BLaER1 treated with 17β-estradiol and CSF1 and Interleukin-3, amounts not matched to agents 10 nM and 100 nM (cell line): ENCODE results near the gene KCNJ6.

Source experiments
- H3K27ac ChIP-seq, 11 experiments: shearing (Covaris generic); formaldehyde crosslinking; 2 replicates each; pipeline ENCODE4 v1.8.1; 2022
- H3K27me3 ChIP-seq, 11 experiments: shearing (Covaris generic); formaldehyde crosslinking; 2 replicates each; pipeline ENCODE4 v1.8.1; 2022
- H3K36me3 ChIP-seq, 11 experiments: shearing (Covaris generic); formaldehyde crosslinking; 2 replicates each; pipeline ENCODE4 v1.8.1; 2022
- H3K4me1 ChIP-seq, 10 experiments: shearing (Covaris generic); formaldehyde crosslinking; 2 replicates each; pipeline ENCODE4 v1.8.1; 2022
- H3K4me2 ChIP-seq, 11 experiments: shearing (Covaris generic); formaldehyde crosslinking; 2 replicates each; pipeline ENCODE4 v1.8.1; 2022
- H3K4me3 ChIP-seq, 10 experiments: shearing (Covaris generic); formaldehyde crosslinking; 2 replicates each; pipeline ENCODE4 v1.8.1; 2022
- H3K9ac ChIP-seq, 11 experiments: shearing (Covaris generic); formaldehyde crosslinking; 2 replicates each; pipeline ENCODE4 v1.8.1; 2022
- H3K9me3 ChIP-seq, 11 experiments: shearing (Covaris generic); formaldehyde crosslinking; replicated peaks in 1 of 11; 2 replicates each; pipeline ENCODE4 v1.8.1; 2022
- H4K20me1 ChIP-seq, 11 experiments: shearing (Covaris generic); formaldehyde crosslinking; 2 replicates each; pipeline ENCODE4 v1.8.1; 2022
- Cebpa-rat ChIP-seq, 11 experiments: shearing (Covaris generic); IDR thresholded peaks; 2 replicates each; pipeline ENCODE4 v1.8.1; 2022

Gene KCNJ6

GRCh38 chr21:37753122-37753599 lies 163.1 kb downstream of the KCNJ6 start:
- Histone ChIP-seq H4K20me1 (no peaks in the 10 kb centered on the region), H3K36me3 (no peaks in the 10 kb centered on the region), H3K9ac (no peak overlapping the region), H3K27ac (no peak overlapping the region), H3K4me2 (no peak overlapping the region), H3K27me3 (no peaks in the 10 kb centered on the region), H3K9me3 (peaks cover 0 to 16% (median 0%) of the 10 kb centered on the region in 11 experiments; a peak in 3 of 22 replicates), H3K4me3 (no peak overlapping the region), H3K4me1 (peaks cover 0 to 35% (median 21%) of the 10 kb centered on the region in 10 experiments; a peak in 14 of 20 replicates)
- no peak for TF ChIP-seq Cebpa-rat (IDR thresholded peaks at IDR 0.05)

GRCh38 chr21:37751268-37751975 lies 164.8 kb downstream of the KCNJ6 start:
- Histone ChIP-seq H3K36me3 (no peaks in the 10 kb centered on the region), H3K4me2 (no peak overlapping the region), H3K9ac (no peak overlapping the region), H4K20me1 (no peaks in the 10 kb centered on the region), H3K27ac (no peak overlapping the region), H3K4me3 (no peak overlapping the region), H3K9me3 (peaks cover 0 to 24% (median 0%) of the 10 kb centered on the region in 11 experiments; a peak in 4 of 22 replicates), H3K27me3 (no peaks in the 10 kb centered on the region), H3K4me1 (peaks cover 0 to 52% (median 38%) of the 10 kb centered on the region in 10 experiments; a peak in 15 of 20 replicates)
- no peak for TF ChIP-seq Cebpa-rat (IDR thresholded peaks at IDR 0.05)

GRCh38 chr21:37749132-37749531 lies 167.1 kb downstream of the KCNJ6 start:
- Histone ChIP-seq H3K27me3 (no peaks in the 10 kb centered on the region), H3K9me3 (peaks cover 0 to 24% (median 0%) of the 10 kb centered on the region in 11 experiments; a peak in 4 of 22 replicates), H3K4me2 (peak overlapping the region in 8 of 11 experiments; percentile 16 to 77 (median 67); a peak in 15 of 22 replicates)

GRCh38 chr21:37748351-37748750 lies 167.9 kb downstream of the KCNJ6 start:
- peaks cover 0 to 24% (median 0%) of the 10 kb centered on the region in 11 experiments; a peak in 4 of 22 replicates for H3K9me3 ChIP-seq

More at GRCh38 chr21:37749132-37749531, 167.1 kb downstream of the KCNJ6 start:
- H3K27ac ChIP-seq = no peak overlapping the region
- no peaks in the 10 kb centered on the region for H3K36me3 ChIP-seq
- H3K4me1 ChIP-seq = peaks cover 0 to 61% (median 45%) of the 10 kb centered on the region in 10 experiments; a peak in 15 of 20 replicates
- no peaks in the 10 kb centered on the region for H4K20me1 ChIP-seq
- TF ChIP-seq Cebpa-rat (IDR thresholded peaks at IDR 0.05) = no peak
- H3K9ac ChIP-seq = no peak overlapping the region
- no peak overlapping the region for H3K4me3 ChIP-seq

GRCh38 chr21:37746849-37747248 lies 169.4 kb downstream of the KCNJ6 start:
- H3K4me1 ChIP-seq = peaks cover 0 to 80% (median 62%) of the 10 kb centered on the region in 10 experiments; a peak in 16 of 20 replicates
- peak overlapping the region in 1 of 11 experiments; percentile 5; a peak in 1 of 22 replicates for H3K9ac ChIP-seq
- H3K4me2 ChIP-seq = peak overlapping the region in 9 of 11 experiments; percentile 28 to 77 (median 64); a peak in 17 of 22 replicates

More at GRCh38 chr21:37748351-37748750, 167.9 kb downstream of the KCNJ6 start:
- Histone ChIP-seq H3K4me3 (no peak overlapping the region), H3K27me3 (no peaks in the 10 kb centered on the region), H3K4me1 (peaks cover 0 to 65% (median 47%) of the 10 kb centered on the region in 10 experiments; a peak in 15 of 20 replicates), H3K4me2 (peak overlapping the region in 8 of 11 experiments; percentile 42 to 77 (median 67); a peak in 15 of 22 replicates), H3K27ac (no peak overlapping the region), H4K20me1 (no peaks in the 10 kb centered on the region), H3K9ac (no peak overlapping the region), H3K36me3 (no peaks in the 10 kb centered on the region)
- no peak for TF ChIP-seq Cebpa-rat (IDR thresholded peaks at IDR 0.05)

GRCh38 chr21:37744551-37744950 lies 171.7 kb downstream of the KCNJ6 start:
- H3K36me3 ChIP-seq = no peaks in the 10 kb centered on the region
- peaks cover 0 to 95% (median 79%) of the 10 kb centered on the region in 10 experiments; a peak in 17 of 20 replicates for H3K4me1 ChIP-seq
- H3K27me3 ChIP-seq = no peaks in the 10 kb centered on the region
- peaks cover 0 to 10% (median 0%) of the 10 kb centered on the region in 11 experiments; a peak in 3 of 22 replicates for H3K9me3 ChIP-seq
- H3K4me3 ChIP-seq = no peak overlapping the region
- no peak for TF ChIP-seq Cebpa-rat (IDR thresholded peaks at IDR 0.05)
- H3K9ac ChIP-seq = no peak overlapping the region
- no peak overlapping the region for H3K27ac ChIP-seq
- no peaks in the 10 kb centered on the region for H4K20me1 ChIP-seq
- peak overlapping the region in 4 of 11 experiments; percentile 1 to 30 (median 14); a peak in 2 of 22 replicates for H3K4me2 ChIP-seq

More at GRCh38 chr21:37746849-37747248, 169.4 kb downstream of the KCNJ6 start:
- no peak for TF ChIP-seq Cebpa-rat (IDR thresholded peaks at IDR 0.05)
- H3K4me3 ChIP-seq = no peak overlapping the region
- H3K27ac ChIP-seq = peak overlapping the region in 6 of 11 experiments; percentile 9 to 52 (median 26); a peak in 7 of 22 replicates
- peaks cover 0 to 21% (median 0%) of the 10 kb centered on the region in 11 experiments; a peak in 4 of 22 replicates for H3K9me3 ChIP-seq
- H4K20me1 ChIP-seq = no peaks in the 10 kb centered on the region
- H3K27me3 ChIP-seq = no peaks in the 10 kb centered on the region
- H3K36me3 ChIP-seq = no peaks in the 10 kb centered on the region

GRCh38 chr21:37742532-37742931 lies 173.7 kb downstream of the KCNJ6 start:
- Histone ChIP-seq H3K27ac (peak overlapping the region in 6 of 11 experiments; percentile 9 to 67 (median 42); a peak in 10 of 22 replicates), H3K27me3 (no peaks in the 10 kb centered on the region), H3K4me2 (peak overlapping the region in 9 of 11 experiments; percentile 49 to 97 (median 87); a peak in 18 of 22 replicates), H3K4me3 (no peak overlapping the region; a peak in 2 of 20 replicates), H3K9me3 (peaks cover 0 to 3% (median 0%) of the 10 kb centered on the region in 11 experiments; a peak in 2 of 22 replicates), H3K9ac (peak overlapping the region in 2 of 11 experiments; percentile 2 to 20; a peak in 2 of 22 replicates), H3K4me1 (peaks cover 18 to 95% (median 79%) of the 10 kb centered on the region in 10 experiments), H4K20me1 (no peaks in the 10 kb centered on the region), H3K36me3 (no peaks in the 10 kb centered on the region)
- TF ChIP-seq Cebpa-rat (IDR thresholded peaks at IDR 0.05) = no peak

- H3K27me3 ChIP-seq = no peaks in the 10 kb centered on the region
- peak overlapping the region in 1 of 10 experiments; percentile 34; a peak in 1 of 20 replicates for H3K4me3 ChIP-seq
- H3K9ac ChIP-seq = peak overlapping the region in 1 of 11 experiments; percentile 30; a peak in 2 of 22 replicates
- H3K4me2 ChIP-seq = peak overlapping the region in 10 of 11 experiments; percentile 5 to 97 (median 87); a peak in 18 of 22 replicates
- H3K4me1 ChIP-seq = peaks cover 22 to 95% (median 79%) of the 10 kb centered on the region in 10 experiments
- TF ChIP-seq Cebpa-rat (IDR thresholded peaks at IDR 0.05) = no peak
- H3K9me3 ChIP-seq = no peaks in the 10 kb centered on the region
- H4K20me1 ChIP-seq = no peaks in the 10 kb centered on the region
- peak overlapping the region in 7 of 11 experiments; percentile 22 to 67 (median 49); a peak in 13 of 22 replicates for H3K27ac ChIP-seq
- no peaks in the 10 kb centered on the region for H3K36me3 ChIP-seq
These were observed 174.1 kb downstream of the KCNJ6 start for GRCh38 chr21:37742115-37742514.
